ENCODE data around the gene BBS12. TPM values are rescaled to one million over a fixed set of nuclear protein-coding genes. Genes with fewer than 3 reads are reported as not detected.

BBS12 gene
- total RNA-seq, 2 experiments from 2014 or later = 0.80 to 0.84 TPM

DNA sequence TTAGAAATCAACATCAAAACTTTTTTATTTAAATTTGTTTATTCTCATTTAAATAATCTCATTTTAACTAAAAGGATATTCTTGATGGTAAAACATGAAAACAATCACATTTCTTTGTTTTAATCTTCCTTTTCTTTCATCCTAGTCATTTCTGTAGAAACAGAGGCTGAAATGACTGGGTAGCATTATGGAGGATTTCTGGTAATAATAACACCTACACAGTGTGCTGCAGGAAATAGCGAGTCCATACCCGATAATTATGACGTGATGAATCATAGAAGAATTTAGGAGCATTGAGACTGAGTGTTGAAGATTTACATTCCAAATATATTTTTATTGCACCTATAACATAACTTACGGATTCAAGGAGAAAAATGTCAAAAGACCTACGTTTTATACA, 31.4 kb upstream of the BBS12 start:
- Histone ChIP-seq H3K4me1 (ENCODE audit: insufficient read depth, low read length) (no peaks in the 10 kb centered on the region), H3K36me3 (ENCODE audit: insufficient read depth, low read length) (no peaks in the 10 kb centered on the region), H3K27me3 (ENCODE audit: control insufficient read depth in 1 of 2, insufficient read depth in 2 of 2, low read length in 2 of 2) (no peaks in the 10 kb centered on the region), H3K4me3 (ENCODE audit: low read length) (no peak overlapping the region), H3K9me3 (ENCODE audit: control insufficient read depth in 1 of 2, insufficient read depth in 1 of 2, low read length in 2 of 2) (no peaks in the 10 kb centered on the region), H3K27ac (ENCODE audit: low read depth in 1 of 2, low read length in 2 of 2) (no peak overlapping the region)
- H3K27me3 Mint-ChIP-seq = no peaks in the 10 kb centered on the region
- H3K4me1 Mint-ChIP-seq (ENCODE audit: low read depth) = no peaks in the 10 kb centered on the region
- no peaks in the 10 kb centered on the region for H3K9me3 Mint-ChIP-seq
- no peak for ATAC-seq (ENCODE audit: poor library complexity)
- no peaks in the 10 kb centered on the region for H3K36me3 Mint-ChIP-seq (ENCODE audit: low read depth)
- ChIA-PET POLR2A (no interaction called here), CTCF (no interaction called here)
- TF ChIP-seq, protein P1, sequence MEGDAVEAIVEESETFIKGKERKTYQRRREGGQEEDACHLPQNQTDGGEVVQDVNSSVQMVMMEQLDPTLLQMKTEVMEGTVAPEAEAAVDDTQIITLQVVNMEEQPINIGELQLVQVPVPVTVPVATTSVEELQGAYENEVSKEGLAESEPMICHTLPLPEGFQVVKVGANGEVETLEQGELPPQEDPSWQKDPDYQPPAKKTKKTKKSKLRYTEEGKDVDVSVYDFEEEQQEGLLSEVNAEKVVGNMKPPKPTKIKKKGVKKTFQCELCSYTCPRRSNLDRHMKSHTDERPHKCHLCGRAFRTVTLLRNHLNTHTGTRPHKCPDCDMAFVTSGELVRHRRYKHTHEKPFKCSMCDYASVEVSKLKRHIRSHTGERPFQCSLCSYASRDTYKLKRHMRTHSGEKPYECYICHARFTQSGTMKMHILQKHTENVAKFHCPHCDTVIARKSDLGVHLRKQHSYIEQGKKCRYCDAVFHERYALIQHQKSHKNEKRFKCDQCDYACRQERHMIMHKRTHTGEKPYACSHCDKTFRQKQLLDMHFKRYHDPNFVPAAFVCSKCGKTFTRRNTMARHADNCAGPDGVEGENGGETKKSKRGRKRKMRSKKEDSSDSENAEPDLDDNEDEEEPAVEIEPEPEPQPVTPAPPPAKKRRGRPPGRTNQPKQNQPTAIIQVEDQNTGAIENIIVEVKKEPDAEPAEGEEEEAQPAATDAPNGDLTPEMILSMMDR (IDR thresholded peaks at IDR 0.05) = no peak
- H3K27ac Mint-ChIP-seq = no peak overlapping the region
- intact Hi-C loops (cut with DNase I, micrococcal nuclease) = no loop called here
- H3K4me3 Mint-ChIP-seq = no peak overlapping the region
- no peak for DNase-seq

DNA sequence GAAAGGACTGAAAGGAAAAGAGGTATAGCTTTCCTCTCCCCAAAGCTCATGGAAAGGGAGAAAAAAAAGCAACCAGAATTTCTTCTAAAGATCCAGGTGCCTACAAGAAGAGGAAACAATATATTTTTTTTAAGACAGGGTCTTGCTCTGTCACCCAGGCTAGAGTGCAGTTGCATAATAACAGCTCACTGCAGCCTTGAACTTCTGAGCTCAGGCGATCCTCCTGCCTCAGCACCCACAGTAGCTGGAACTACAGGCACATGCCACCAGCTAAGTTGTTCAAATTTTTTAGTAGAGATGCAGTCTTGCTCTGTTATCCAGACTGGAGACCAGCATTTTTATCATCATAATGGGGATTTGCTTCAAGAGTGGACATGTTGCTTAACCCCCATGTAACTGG, 30.5 kb upstream of the BBS12 start:
- Mint-ChIP-seq H3K27me3 (no peaks in the 10 kb centered on the region), H3K4me3 (no peak overlapping the region), H3K27ac (no peak overlapping the region), H3K4me1 (ENCODE audit: low read depth) (no peaks in the 10 kb centered on the region), H3K36me3 (ENCODE audit: low read depth) (no peaks in the 10 kb centered on the region), H3K9me3 (no peaks in the 10 kb centered on the region)
- H3K27me3 ChIP-seq (ENCODE audit: control insufficient read depth in 1 of 2, insufficient read depth in 2 of 2, low read length in 2 of 2) = no peaks in the 10 kb centered on the region
- intact Hi-C loops (cut with DNase I, micrococcal nuclease) = no loop called here
- DNase-seq (no peak), ATAC-seq (ENCODE audit: poor library complexity) (no peak)
- no peak overlapping the region for H3K4me3 ChIP-seq (ENCODE audit: low read length)
- H3K9me3 ChIP-seq (ENCODE audit: control insufficient read depth in 1 of 2, insufficient read depth in 1 of 2, low read length in 2 of 2) = no peaks in the 10 kb centered on the region
- ChIA-PET POLR2A (no interaction called here), CTCF (no interaction called here)
- TF ChIP-seq, protein P1 (IDR thresholded peaks at IDR 0.05) = no peak
- no peaks in the 10 kb centered on the region for H3K4me1 ChIP-seq (ENCODE audit: insufficient read depth, low read length)
- no peak overlapping the region for H3K27ac ChIP-seq (ENCODE audit: low read depth in 1 of 2, low read length in 2 of 2)
- H3K36me3 ChIP-seq (ENCODE audit: insufficient read depth, low read length) = no peaks in the 10 kb centered on the region

DNA sequence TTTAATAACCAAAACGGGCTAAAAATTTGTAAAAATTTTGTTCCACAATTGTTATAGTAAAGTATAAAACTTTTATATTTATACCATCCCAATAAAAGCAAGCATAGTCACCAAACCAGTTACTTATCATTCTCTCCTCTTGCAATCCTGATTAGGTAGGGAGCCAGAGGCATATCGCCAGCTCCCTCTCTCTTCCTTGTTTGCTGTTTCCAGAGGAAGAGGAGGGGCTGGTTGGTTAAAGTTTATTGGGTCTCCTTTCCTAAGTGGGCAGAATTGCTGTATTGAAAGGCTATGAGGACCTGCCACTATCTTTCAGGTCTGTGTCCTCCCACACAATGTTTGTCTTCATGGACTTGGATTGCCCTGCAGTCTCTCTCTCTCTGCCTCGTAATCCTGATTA, 29.6 kb upstream of the BBS12 start:
- Mint-ChIP-seq H3K36me3 (ENCODE audit: low read depth) (no peaks in the 10 kb centered on the region), H3K9me3 (no peaks in the 10 kb centered on the region), H3K27ac (no peak overlapping the region), H3K27me3 (no peaks in the 10 kb centered on the region), H3K4me1 (ENCODE audit: low read depth) (no peaks in the 10 kb centered on the region), H3K4me3 (no peak overlapping the region)
- Histone ChIP-seq H3K4me1 (ENCODE audit: insufficient read depth, low read length) (no peaks in the 10 kb centered on the region), H3K27me3 (ENCODE audit: control insufficient read depth in 1 of 2, insufficient read depth in 2 of 2, low read length in 2 of 2) (no peaks in the 10 kb centered on the region), H3K9me3 (ENCODE audit: control insufficient read depth in 1 of 2, insufficient read depth in 1 of 2, low read length in 2 of 2) (no peaks in the 10 kb centered on the region), H3K27ac (ENCODE audit: low read depth in 1 of 2, low read length in 2 of 2) (no peak overlapping the region), H3K4me3 (ENCODE audit: low read length) (no peak overlapping the region), H3K36me3 (ENCODE audit: insufficient read depth, low read length) (no peaks in the 10 kb centered on the region)
- no peak for DNase-seq
- ATAC-seq (ENCODE audit: poor library complexity) = no peak
- POLR2A ChIA-PET = no interaction called here
- intact Hi-C loops (cut with DNase I, micrococcal nuclease) = no loop called here
- CTCF ChIA-PET = no interaction called here
- TF ChIP-seq, protein P1 (IDR thresholded peaks at IDR 0.05) = no peak
